HTR-8/SVneo (cell line): ENCODE measurements around the gene FEN1.
A peak's percentile ranks its signal among the peaks of the same experiment; 100 is the strongest.

ENCODE experiments used
- DNase-seq: peaks from one replicate; pipeline ENCODE4 v3.0.0; 2011; ENCODE audit warnings: low spot score, mixed read lengths; ENCODE audit not compliant: insufficient read length
- FAIRE-seq: peaks from 2 replicates; lab custom pipeline; 2011; peaks lifted over from hg19 to GRCh38; lab: Jason Lieb, UNC

The FEN1 gene

GRCh38 chr11:61792310-61793082, at the start of gene FEN1, which contains the start of gene TMEM258:
Gene FEN1, plus strand, starts transcription at chr11:61792911. Its CDS starts 2,451 bp downstream, at chr11:61795362.
Gene TMEM258, minus strand, starts transcription at chr11:61792599. Its CDS starts 41 bp downstream, at chr11:61792558.
- no peak for FAIRE-seq
- DNase-seq: peak; percentile 92

- no peak for FAIRE-seq
- DNase-seq: no peak
These were observed 49.1 kb upstream of the FEN1 start for GRCh38 chr11:61743486-61744095.

DNA sequence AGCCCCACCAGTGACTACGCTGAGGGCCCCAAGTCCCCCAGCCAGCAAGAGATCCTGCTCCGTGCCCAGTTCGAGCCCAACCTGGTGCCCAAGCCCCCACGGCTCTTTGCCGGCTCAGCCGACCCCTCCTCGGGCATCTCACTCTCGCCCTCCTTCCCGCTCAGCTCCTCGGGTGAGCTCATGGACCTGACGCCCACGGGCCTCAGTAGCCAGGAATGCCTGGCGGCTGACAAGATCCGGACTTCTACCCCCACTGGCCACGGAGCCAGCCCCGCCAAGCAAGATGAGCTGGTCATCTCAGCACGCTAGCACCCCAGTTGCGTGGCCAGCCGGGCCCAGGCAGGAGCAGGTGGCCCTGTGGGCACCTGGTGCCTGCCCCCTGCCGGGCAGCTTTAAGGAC, 48.5 kb upstream of the FEN1 start:
- FAIRE-seq: no peak
- DNase-seq: no peak

DNA sequence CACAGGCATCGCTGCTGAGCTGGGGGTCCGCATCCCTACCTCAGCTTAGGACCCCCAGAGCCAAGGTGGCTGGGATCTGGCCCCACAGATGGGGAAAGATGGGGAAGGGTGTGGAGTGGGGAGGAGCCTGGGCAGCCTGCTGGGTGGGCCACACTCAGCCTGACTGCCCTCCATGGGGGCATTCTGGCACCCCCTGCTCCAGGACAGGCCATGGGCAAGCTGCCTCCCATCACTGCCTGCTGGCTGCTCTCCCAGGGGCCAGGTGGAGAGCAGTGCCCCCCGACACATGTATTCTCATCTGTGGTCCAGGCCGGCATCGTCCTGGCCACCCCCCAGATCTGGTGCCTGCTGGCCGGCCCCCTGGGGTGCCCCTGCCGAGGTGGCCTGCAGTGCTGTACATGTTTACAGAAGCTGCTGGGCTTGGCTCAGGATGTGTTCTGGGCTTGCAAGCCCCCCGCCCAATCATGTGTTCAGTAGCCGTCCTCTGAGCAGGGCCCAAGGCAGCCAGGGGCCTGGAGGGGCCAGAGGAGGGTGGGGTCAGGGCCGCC, 48.0 kb upstream of the FEN1 start:
- no peak for DNase-seq
- no peak for FAIRE-seq

DNA sequence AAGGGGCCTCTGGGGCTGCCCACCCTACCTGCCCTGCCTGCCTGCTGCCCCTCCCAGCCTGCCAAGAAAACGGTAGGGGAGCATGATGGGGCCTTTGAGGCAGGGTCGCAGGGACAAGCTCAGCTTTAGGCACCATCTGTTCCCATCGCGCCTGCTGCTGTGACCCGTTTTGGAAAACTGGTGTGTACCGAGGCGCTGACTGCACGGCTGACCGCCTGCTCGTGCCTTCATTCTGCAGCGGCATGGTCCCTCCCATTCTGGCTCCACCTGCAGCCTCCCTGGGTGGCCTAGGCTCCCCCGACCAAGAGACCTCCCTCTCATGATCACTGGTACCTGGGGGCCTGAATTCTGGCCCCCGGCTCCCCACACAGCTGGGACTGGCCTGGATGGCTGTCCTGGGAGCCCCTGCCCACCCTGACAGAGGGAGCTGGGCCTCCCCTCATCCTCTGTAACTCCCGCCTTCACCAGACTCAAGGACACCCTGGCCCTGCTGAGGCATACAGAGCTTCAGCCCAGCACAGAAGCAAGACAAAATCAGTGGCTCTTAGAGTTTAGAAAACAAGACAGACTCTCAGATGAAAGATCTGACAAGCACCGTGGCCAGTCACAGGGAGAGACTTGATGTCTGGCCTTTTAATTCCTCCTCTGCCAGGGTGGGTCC, 46.8 kb upstream of the FEN1 start:
- no peak for FAIRE-seq
- DNase-seq: no peak

DNA sequence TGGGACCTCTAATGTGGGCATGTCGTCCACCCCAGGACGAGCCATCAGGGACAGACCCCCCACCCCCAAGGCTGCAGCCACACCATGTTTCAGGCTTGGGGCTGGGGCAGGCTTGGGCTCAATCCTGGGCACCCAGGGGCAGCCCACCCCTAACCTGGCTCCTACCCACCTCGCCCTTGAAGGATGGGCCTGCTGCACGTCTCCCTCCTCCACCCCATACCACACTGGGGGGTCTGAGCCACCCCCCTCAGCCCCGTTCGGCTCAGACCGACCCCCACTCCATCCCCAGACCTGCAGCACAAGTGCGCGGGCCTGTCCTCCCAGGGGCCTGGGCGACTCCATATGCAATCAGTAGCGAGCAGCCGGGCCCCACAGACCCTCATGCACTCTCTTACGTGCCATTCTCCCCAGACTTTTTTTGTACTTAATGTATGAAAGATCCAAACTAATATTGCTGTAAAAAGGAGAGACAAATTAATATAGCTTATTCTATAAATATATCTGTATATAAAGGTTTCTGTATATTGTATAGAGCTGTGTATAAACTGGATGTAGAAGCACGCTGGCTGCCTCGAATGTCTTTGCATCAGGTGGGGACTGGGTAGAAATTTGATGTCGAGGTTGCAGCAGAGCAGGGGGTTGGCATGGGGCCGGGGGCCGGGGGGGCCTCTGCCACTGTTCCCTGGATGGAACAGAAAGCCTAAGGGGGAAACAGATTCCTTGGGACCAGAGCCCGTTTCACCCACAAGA, 46.1 kb upstream of the FEN1 start:
- FAIRE-seq (no peak), DNase-seq (no peak)

DNA sequence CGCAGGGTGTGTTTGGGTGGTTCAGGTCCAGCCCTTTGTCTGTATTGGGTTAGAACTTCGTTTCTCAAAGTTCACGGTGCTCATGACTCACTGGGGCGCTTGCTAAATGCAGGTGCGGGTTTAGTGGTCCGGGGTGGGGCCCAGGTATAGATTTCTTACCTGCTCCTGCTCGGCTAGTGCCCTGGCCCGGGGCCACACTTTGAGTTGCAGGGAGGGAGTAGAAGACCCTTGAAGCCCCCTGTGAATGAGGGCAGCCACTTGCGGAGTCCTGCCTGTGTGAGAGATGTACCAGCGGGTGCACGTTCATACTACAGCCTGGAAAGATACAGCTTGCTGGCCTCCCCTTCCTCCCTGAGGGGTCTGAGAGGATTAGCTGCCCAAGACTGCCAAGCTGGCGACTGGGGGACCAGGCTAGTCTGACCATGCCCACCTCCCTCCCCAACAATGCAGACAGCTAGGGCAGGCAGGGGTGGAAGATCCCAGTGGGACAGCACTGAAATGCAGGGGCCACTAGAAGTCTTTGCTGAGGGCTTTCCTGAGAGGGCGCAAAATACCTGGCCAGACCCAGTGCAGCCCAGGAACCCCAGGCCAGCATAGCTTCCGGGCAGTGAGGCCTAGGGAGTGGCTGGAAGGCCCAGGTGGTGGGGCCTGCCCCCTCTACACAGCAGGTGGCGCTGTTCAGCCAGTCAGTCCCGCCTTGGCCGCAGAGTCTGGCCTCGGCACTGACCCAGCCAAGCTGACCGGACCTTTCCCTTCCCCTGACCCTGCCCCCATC, 45.3 kb upstream of the FEN1 start:
- FAIRE-seq (no peak), DNase-seq (peak; percentile 73)

DNA sequence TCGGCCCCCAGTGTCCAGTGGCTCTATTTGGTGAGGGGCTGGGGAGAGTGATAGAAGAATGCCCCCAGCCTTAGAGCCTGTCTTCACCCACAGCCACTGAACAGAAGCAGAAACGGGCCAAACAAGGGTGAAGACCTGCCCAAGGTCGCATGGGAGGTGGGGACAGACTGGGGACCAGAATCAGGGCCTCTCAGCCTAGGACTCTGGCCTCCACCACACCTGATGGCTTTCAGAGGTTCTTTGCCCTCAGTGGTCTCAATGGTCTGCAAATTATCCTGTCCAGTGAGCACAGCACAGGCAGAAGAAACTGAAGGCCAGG, 44.8 kb upstream of the FEN1 start:
- FAIRE-seq (no peak), DNase-seq (no peak)

DNA sequence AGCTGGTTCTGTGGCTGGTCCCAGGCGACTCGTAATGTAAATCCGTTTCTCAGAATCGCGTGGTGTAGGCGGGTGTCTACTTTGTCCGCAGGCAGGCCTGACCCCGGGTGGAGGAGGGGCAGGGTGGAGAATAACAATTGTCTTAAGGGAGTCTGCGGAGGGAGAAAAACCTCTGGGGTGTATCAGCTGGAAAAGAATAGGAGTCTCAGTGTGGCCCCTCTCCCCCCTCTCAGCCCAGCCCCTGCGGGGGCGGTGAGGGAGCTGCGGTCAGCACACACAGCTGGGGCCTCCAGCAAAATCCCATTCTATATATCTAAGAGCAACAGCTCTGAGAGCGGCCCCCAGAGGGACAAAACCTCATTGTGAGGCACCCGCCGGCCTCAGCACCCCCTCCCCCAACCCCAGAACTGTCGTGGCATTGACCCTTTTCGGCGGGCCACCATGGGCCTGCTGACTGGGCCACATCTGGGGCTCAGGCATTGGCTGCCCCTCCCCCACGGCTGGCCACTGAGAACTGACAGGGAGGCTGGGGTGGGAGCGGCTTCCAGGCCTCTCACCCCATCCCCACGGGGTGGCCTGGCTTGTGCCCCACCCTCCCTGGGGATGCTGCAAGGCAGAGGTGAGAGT, 43.0 kb upstream of the FEN1 start:
- FAIRE-seq: no peak
- DNase-seq: no peak

DNA sequence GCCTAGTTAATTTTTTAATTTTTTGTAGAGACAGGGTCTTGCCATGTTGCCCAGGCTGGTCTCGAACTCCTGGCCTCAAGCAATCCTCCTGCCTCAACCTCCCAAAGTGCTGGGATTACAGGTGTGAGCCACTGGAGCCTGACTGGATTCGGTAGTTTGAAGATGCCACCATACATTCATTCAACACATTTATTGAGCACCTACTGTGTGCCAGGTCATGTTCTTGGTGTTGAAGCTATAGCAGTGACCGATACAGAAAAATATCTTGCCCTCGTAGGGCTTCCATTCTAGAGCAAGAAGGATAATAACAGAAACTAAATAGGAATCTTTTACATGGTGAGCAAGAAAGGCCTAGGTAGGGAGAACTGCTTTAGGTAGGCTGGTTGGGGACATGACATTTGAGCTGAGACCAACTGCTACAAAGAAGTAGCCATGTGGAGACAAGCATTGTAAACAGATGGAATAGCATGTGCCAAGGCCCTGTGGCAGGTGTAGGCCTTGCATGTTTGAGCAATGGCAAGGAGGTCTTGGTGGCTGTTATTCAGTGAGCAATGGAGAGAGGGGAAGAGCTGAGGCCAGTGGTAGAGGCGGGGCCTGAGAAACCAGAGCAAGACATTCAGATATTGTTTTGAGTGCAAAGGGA, 42.0 kb upstream of the FEN1 start:
- no peak for DNase-seq

GRCh38 chr11:61751384-61751783, 41.3 kb upstream of the FEN1 start:
- FAIRE-seq: no peak

More for the DNA sequence above, 42.0 kb upstream of the FEN1 start:
- no peak for FAIRE-seq

DNA sequence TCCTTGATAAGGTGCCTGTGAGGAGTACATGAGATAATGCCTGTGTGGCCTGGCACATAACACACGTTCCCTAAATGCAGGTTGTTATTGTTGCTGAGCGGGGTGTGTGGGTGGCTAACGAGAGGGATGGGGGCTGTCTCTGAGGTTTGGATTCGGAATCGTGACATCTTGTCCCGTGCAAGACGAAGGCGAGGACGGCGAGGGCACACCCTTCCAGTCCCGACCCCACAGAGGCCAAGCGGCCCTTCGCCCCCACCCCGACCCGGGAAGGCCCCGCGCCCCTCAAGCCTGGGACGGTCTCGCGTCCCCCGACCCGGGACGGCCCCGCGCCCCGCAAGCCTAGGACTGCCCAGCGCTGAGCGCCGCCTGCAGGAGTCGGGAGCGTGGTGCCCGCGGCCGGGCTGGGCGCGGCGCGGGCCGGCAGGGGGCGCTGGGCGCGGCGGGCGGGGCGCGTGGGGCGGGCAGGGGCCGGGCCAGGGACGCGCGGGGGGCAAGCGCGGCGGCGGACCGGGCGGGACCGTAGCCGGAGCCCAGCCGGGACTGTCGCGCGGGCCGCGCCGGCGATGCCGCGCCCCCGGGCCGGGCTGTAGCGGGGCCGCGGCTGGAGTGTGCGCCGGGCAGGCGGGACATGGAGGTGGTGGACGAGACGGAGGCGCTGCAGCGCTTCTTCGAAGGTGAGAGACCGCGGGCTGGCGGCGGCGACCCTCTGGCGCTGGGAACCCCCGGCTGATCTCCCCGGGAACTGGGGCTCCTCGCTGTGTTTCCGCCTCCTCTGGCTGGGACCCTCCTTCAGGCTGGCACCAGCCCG, 40.4 kb upstream of the FEN1 start, which contains the start of gene MYRF:
TSS of gene MYRF (plus strand) at position 520 of the 808 bp plus-strand sequence. CDS start at position 629, 109 bp downstream.
- peak; percentile 67 for DNase-seq
- no peak for FAIRE-seq

More at GRCh38 chr11:61751384-61751783, 41.3 kb upstream of the FEN1 start:
- DNase-seq: no peak

DNA sequence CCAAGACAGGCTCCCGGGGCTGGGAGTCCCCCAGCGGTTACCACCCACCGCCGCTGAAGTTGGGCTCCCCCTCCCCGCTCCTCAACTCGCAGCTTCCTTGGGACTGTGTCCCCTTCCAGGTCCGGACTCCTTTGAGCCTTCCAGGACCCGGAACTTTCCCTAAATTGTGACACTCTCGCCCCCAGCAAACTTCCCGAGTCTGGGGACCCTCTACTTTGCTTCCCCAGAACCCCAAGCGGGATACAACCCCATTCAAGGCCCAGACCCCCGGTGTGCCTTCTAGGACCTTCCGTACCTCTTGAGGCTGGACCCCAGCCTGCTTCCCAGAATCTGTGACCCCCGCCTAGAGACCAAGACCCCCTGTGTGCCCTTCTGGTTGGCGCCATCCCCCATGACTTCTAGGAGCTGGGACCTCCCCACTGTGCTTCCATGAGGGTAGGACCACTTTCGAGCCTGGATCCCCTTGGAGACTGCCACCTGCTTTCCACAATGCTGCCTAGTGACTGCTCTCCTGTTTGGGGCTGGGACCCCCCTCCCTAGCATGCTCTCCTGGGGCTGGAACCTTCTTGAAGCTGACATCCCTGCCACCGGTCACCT, 39.7 kb upstream of the FEN1 start:
- no peak for DNase-seq

GRCh38 chr11:61753672-61754071, 39.0 kb upstream of the FEN1 start:
- no peak for DNase-seq
- FAIRE-seq: no peak

More for the DNA sequence above, 39.7 kb upstream of the FEN1 start:
- no peak for FAIRE-seq

- DNase-seq (no peak), FAIRE-seq (no peak)
These were observed 37.9 kb upstream of the FEN1 start for GRCh38 chr11:61754534-61755482.

DNA sequence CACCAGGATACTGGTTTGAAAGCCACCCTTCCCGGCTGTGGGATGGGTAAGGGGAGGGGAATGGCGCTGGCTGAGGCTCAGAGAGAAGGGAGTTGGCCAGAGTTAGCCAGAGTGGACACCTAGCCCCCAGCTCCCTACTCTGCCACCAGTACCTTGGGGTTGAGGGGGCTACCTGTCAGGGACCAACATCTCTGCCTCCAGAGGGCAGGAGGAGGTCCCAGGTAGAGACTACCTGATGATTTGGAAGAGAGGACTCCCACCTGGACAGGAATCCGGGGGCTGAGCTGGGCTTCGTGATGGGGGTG, 36.6 kb upstream of the FEN1 start:
- DNase-seq (no peak), FAIRE-seq (no peak)
